C4-2B (cell line): ENCODE results near the gene FOXP3.

ENCODE experiments used
- ZFX ChIP-seq: fragments of 450-650 bp; IDR thresholded peaks from 2 replicates; pipeline ENCODE4 v1.6.1; 2017
- TF ChIP-seq, protein P1 (sequence below): fragments of 450-650 bp; conservative IDR thresholded peaks from 2 replicates; pipeline ENCODE4 v1.5.1; 2017; ENCODE audit warnings: mild to moderate bottlenecking

DNA sequence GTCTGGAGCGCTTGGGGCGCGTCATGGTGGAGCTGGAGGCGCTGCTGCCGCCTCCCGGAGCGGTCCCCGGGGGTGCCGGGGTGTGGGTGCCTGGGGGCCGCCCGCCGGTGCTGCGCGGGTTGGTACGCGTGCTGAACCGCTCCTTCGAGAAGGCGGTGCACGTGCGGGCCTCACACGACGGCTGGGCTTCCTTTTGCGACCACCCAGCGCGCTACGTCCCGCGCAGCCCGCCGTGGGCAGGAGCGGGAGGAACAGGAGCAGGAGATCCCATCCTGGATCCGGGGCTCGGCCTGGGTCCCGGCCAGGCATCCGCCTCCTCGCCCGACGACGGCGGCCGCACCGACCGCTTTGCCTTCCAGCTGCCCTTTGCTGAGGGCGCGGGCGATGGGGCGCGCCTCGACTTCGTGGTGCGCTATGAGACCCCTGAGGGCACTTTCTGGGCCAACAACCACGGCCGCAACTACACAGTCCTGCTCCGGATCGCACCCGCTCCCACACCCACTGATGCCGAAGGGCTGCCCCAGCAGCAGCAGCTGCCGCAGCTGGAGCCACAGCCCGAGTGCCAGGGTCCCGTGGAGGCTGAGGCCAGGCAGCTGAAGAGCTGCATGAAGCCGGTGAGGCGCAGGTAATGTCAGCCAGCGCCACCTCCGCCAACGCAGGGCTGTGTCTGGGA lies 5.9 kb upstream of the FOXP3 start:
- TF ChIP-seq, protein P1, sequence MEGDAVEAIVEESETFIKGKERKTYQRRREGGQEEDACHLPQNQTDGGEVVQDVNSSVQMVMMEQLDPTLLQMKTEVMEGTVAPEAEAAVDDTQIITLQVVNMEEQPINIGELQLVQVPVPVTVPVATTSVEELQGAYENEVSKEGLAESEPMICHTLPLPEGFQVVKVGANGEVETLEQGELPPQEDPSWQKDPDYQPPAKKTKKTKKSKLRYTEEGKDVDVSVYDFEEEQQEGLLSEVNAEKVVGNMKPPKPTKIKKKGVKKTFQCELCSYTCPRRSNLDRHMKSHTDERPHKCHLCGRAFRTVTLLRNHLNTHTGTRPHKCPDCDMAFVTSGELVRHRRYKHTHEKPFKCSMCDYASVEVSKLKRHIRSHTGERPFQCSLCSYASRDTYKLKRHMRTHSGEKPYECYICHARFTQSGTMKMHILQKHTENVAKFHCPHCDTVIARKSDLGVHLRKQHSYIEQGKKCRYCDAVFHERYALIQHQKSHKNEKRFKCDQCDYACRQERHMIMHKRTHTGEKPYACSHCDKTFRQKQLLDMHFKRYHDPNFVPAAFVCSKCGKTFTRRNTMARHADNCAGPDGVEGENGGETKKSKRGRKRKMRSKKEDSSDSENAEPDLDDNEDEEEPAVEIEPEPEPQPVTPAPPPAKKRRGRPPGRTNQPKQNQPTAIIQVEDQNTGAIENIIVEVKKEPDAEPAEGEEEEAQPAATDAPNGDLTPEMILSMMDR = no peak
- no peak for TF ChIP-seq ZFX
